Hepatocyte (in vitro differentiated cells): ENCODE results near the gene POLQ. TPM values are rescaled to one million over a fixed set of nuclear protein-coding genes. Genes with fewer than 3 reads are reported as not detected.

Experiments used
- DNase-seq: peaks from one replicate; pipeline ENCODE4 v3.0.0-alpha.2; 2016; ENCODE audit warnings: low spot score
- H2AFZ ChIP-seq: fragments of 200-600 bp; sonication (generic); 2 replicates; pipeline ENCODE4 v1.6.0; 2016; ENCODE audit warnings: antibody characterized with exemption, mild to moderate bottlenecking
- H3K27ac ChIP-seq: fragments of 200-600 bp; sonication (generic); 2 replicates; pipeline ENCODE4 v1.5.1; 2016; ENCODE audit warnings: mild to moderate bottlenecking
- H3K27me3 ChIP-seq: fragments of 200-600 bp; sonication (generic); 2 replicates; pipeline ENCODE4 v1.6.1; 2016
- H3K36me3 ChIP-seq: fragments of 200-600 bp; sonication (generic); replicated peaks from 2 replicates; pipeline ENCODE4 v1.5.1; 2016; ENCODE audit warnings: low read depth; ENCODE audit not compliant: insufficient read depth
- H3K4me1 ChIP-seq: fragments of 200-600 bp; sonication (generic); 2 replicates; pipeline ENCODE4 v1.5.1; 2016; ENCODE audit warnings: mild to moderate bottlenecking, moderate library complexity; ENCODE audit not compliant: insufficient read depth
- H3K4me2 ChIP-seq: fragments of 200-600 bp; sonication (generic); 2 replicates; pipeline ENCODE4 v1.6.0; 2016
- H3K4me3 ChIP-seq: fragments of 200-600 bp; sonication (generic); 2 replicates; pipeline ENCODE4 v1.5.1; 2016; ENCODE audit warnings: mild to moderate bottlenecking
- H3K79me2 ChIP-seq: fragments of 200-600 bp; sonication (generic); 2 replicates; pipeline ENCODE4 v1.6.0; 2017; ENCODE audit warnings: mild to moderate bottlenecking
- H3K9me2 ChIP-seq: fragments of 200-600 bp; sonication (generic); replicated peaks from 2 replicates; pipeline ENCODE4 v1.6.0; 2017; ENCODE audit warnings: mild to moderate bottlenecking; ENCODE audit not compliant: insufficient read depth
- H3K9me3 ChIP-seq: fragments of 200-600 bp; sonication (generic); 2 replicates; pipeline ENCODE4 v1.5.1; 2016; ENCODE audit warnings: low read depth, mild to moderate bottlenecking
- H4K20me1 ChIP-seq: fragments of 200-600 bp; sonication (generic); 2 replicates; pipeline ENCODE4 v1.6.0; 2016; ENCODE audit warnings: mild to moderate bottlenecking; ENCODE audit not compliant: insufficient read depth, poor library complexity, severe bottlenecking
- CTCF ChIP-seq: fragments of 200-600 bp; sonication (generic); IDR thresholded peaks from 2 replicates; pipeline ENCODE4 v1.5.1; 2016; ENCODE audit warnings: antibody characterized with exemption, mild to moderate bottlenecking; ENCODE audit not compliant: poor library complexity
- EZH2 ChIP-seq: fragments of 200-600 bp; sonication (generic); IDR thresholded peaks from 2 replicates; pipeline ENCODE4 v1.6.1; 2016; ENCODE audit warnings: antibody characterized with exemption, mild to moderate bottlenecking, borderline replicate concordance
- EZH2phosphoT487 ChIP-seq: fragments of 200-600 bp; sonication (generic); IDR thresholded peaks from one replicate; pipeline ENCODE4 v1.6.1; 2018; ENCODE audit warnings: antibody characterized with exemption, mild to moderate bottlenecking, low read depth, moderate library complexity; ENCODE audit not compliant: unreplicated experiment, severe bottlenecking
- WGBS: methylation state at CpG from one replicate; pipeline ENCODE4 v1.1.6; 2016; ENCODE audit warnings: low lambda C conversion rate; ENCODE audit errors: missing lambda C conversion rate; 5-methylcytosine and 5-hydroxymethylcytosine counted together
- polyA plus RNA-seq: library from polyadenylated mRNA; unstranded; fragments of >200 nt; fragmentation: Nextera tagmentation; extraction: Ambion mirVana; gene quantifications from 2 replicates; pipeline ENCODE4 v1.2.1, GENCODE V29; 2016
- total RNA-seq: library from RNA; depleted of rRNA; stranded (reverse); fragments of >200 nt; gene quantifications from 2 replicates; pipeline ENCODE4 v1.2.3, GENCODE V29; 2014

The POLQ gene
- total and polyA plus RNA-seq, 2 experiments from 2014 or later: 0.68 to 2.5 TPM

DNA sequence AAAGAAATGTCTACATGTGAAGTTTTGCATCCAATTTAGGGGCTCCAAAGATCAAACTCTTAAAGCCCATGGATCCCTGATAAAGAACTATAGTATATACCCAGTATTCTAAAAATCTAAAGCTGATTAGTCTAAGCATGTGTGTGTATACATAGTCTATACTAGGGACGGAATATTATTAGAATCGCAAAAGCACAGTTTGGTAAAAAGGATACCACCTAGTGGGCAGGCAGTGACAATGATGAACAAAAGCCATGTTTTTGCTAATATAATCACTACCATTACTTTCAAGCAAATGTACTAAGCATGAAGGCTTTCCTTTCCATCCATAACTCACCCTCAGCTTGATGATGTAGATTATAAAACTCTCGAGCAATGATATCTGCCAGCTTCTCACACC is 16.5 kb downstream of the POLQ start:
- TF ChIP-seq CTCF (peak; percentile 59), EZH2 (no peak)
- no peaks in the 10 kb centered on the region for H3K9me3 ChIP-seq
- DNase-seq: peak; percentile 30
- no peaks in the 10 kb centered on the region for H3K9me2 ChIP-seq
- H2AFZ ChIP-seq: no peak overlapping the region
- WGBS: 71% methylated on average over 3 of the region's 3 CpGs
- H4K20me1 ChIP-seq: no peaks in the 10 kb centered on the region
- no peaks in the 10 kb centered on the region for H3K4me1 ChIP-seq
- H3K27ac ChIP-seq: no peak overlapping the region
- no peak overlapping the region for H3K4me2 ChIP-seq
- no peaks in the 10 kb centered on the region for H3K79me2 ChIP-seq
- H3K4me3 ChIP-seq: no peak overlapping the region
- no peaks in the 10 kb centered on the region for H3K27me3 ChIP-seq
- no peaks in the 10 kb centered on the region for H3K36me3 ChIP-seq

- no peaks in the 10 kb centered on the region for H4K20me1 ChIP-seq
- H2AFZ ChIP-seq: no peak overlapping the region
- H3K79me2 ChIP-seq: no peaks in the 10 kb centered on the region
- H3K4me3 ChIP-seq: no peak overlapping the region
- H3K27ac ChIP-seq: no peak overlapping the region
- no peaks in the 10 kb centered on the region for H3K36me3 ChIP-seq
- WGBS: 100% methylated on average over 3 of the region's 3 CpGs
- no peak for DNase-seq
- H3K4me1 ChIP-seq: no peaks in the 10 kb centered on the region
- no peak for TF ChIP-seq CTCF
- no peak for TF ChIP-seq EZH2
- no peak for TF ChIP-seq EZH2phosphoT487
- H3K9me2 ChIP-seq: no peaks in the 10 kb centered on the region
- no peak overlapping the region for H3K4me2 ChIP-seq
- no peaks in the 10 kb centered on the region for H3K9me3 ChIP-seq
- H3K27me3 ChIP-seq: no peaks in the 10 kb centered on the region
These were observed 25.3 kb downstream of the POLQ start for GRCh38 chr3:121520510-121520909.

DNA sequence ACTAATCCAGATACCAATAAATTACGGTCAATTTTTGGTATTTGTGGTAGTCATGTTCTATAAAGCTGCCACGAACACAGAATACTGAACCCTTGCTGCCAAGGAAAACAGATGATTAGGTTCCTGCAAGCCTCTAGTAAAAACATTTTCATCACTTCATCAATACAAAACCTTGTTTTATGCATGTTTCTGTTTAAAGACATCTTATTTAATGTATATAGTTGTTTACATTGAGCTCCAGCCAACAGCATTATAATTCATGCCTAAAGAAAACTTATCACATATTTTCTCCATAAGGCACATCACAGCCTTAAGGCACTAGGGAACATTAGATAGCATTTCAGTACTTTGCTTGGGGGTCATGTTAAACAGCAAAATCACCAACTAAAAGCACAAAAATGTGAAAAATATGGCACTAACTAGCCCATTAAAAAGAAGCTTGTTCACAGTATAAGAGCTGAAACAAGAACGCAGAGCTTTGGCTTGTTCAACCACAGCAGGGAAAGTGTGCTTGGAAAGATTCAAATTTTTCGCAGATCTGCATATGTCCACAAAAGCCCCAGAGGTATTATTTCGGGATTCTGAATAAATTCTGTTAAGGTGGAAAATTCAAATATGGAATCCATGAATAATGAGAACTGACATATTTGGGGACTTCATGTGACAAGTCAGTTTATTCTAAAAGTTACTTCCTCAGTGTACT is 27.7 kb downstream of the POLQ start:
- Histone ChIP-seq H3K9me3 (no peaks in the 10 kb centered on the region), H3K36me3 (no peaks in the 10 kb centered on the region)

More for the DNA sequence above, 27.7 kb downstream of the POLQ start:
- H3K4me1 ChIP-seq: no peaks in the 10 kb centered on the region
- H3K4me2 ChIP-seq: no peak overlapping the region
- no peak overlapping the region for H3K27ac ChIP-seq
- WGBS: 92% methylated on average over 5 of the region's 5 CpGs
- no peaks in the 10 kb centered on the region for H3K79me2 ChIP-seq
- no peak for TF ChIP-seq EZH2phosphoT487
- TF ChIP-seq CTCF: no peak
- TF ChIP-seq EZH2: no peak
- DNase-seq: no peak
- no peaks in the 10 kb centered on the region for H4K20me1 ChIP-seq
- H3K9me2 ChIP-seq: no peaks in the 10 kb centered on the region
- H3K27me3 ChIP-seq: no peaks in the 10 kb centered on the region
- no peak overlapping the region for H2AFZ ChIP-seq
- no peak overlapping the region for H3K4me3 ChIP-seq
